GM06990 (cell line): Measurements from ENCODE around the gene KRT72.

Source experiments
- DNase-seq: peaks from one replicate; pipeline ENCODE4 v3.0.0-alpha.2; 2011; ENCODE audit not compliant: insufficient read length; ENCODE audit errors: extremely low read depth
- H3K27me3 ChIP-seq: replicated peaks from 2 replicates; pipeline ENCODE4 v1.6.0; 2011; ENCODE audit warnings: low read length; ENCODE audit not compliant: control insufficient read depth, insufficient read depth
- H3K36me3 ChIP-seq: 2 replicates; pipeline ENCODE4 v1.5.1; 2011; ENCODE audit warnings: low read length; ENCODE audit not compliant: control insufficient read depth, insufficient read depth
- H3K4me3 ChIP-seq: replicated peaks from 2 replicates; pipeline ENCODE4 v1.5.1; 2011; ENCODE audit warnings: low read depth, mild to moderate bottlenecking, control low read depth, low read length
- TF ChIP-seq, protein P1 (sequence below): IDR thresholded peaks from 2 replicates; pipeline ENCODE4 v1.5.1; 2011; ENCODE audit warnings: low read length, control low read depth, mild to moderate bottlenecking, inconsistent platforms; ENCODE audit not compliant: insufficient read depth, poor library complexity, severe bottlenecking

Gene KRT72

GRCh38 chr12:52630008-52630500 lies 28.8 kb upstream of the KRT72 start:
- TF ChIP-seq, protein P1, sequence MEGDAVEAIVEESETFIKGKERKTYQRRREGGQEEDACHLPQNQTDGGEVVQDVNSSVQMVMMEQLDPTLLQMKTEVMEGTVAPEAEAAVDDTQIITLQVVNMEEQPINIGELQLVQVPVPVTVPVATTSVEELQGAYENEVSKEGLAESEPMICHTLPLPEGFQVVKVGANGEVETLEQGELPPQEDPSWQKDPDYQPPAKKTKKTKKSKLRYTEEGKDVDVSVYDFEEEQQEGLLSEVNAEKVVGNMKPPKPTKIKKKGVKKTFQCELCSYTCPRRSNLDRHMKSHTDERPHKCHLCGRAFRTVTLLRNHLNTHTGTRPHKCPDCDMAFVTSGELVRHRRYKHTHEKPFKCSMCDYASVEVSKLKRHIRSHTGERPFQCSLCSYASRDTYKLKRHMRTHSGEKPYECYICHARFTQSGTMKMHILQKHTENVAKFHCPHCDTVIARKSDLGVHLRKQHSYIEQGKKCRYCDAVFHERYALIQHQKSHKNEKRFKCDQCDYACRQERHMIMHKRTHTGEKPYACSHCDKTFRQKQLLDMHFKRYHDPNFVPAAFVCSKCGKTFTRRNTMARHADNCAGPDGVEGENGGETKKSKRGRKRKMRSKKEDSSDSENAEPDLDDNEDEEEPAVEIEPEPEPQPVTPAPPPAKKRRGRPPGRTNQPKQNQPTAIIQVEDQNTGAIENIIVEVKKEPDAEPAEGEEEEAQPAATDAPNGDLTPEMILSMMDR: no peak
- no peaks in the 10 kb centered on the region for H3K36me3 ChIP-seq
- H3K27me3 ChIP-seq: no peaks in the 10 kb centered on the region; the same call in none of the 2 replicates
- H3K4me3 ChIP-seq: no peak overlapping the region
- DNase-seq: no peak

- Histone ChIP-seq H3K27me3 (no peaks in the 10 kb centered on the region; the same call in none of the 2 replicates), H3K4me3 (no peak overlapping the region), H3K36me3 (no peaks in the 10 kb centered on the region)
- TF ChIP-seq, protein P1: no peak
- DNase-seq: no peak
Measured at GRCh38 chr12:52629281-52630007, 28.2 kb upstream of the KRT72 start.

- DNase-seq: no peak
- Histone ChIP-seq H3K4me3 (no peak overlapping the region), H3K36me3 (no peaks in the 10 kb centered on the region), H3K27me3 (no peaks in the 10 kb centered on the region; the same call in none of the 2 replicates)
- TF ChIP-seq, protein P1: no peak
Measured at GRCh38 chr12:52628841-52629240, 27.6 kb upstream of the KRT72 start.

DNA sequence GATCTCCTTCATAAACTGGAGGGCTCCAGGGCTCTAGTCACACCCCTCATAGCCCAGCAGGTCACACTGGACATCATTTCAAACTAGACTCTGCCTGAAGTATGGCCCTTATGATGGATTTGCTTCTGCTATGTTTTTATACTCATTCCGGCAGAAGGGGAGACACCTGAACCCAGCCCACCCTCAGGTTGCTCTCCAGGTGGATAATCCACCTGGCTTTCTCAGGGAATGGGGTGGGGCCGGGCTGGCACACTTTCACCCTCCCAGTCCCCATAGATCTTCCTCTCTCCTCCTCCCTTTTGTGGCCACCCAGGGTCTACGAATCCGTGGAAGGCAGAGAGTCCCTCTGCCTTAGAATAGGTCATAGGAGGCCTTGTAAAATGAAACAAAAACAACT lies 26.8 kb upstream of the KRT72 start:
- TF ChIP-seq, protein P1: no peak
- Histone ChIP-seq H3K4me3 (no peak overlapping the region), H3K27me3 (no peaks in the 10 kb centered on the region; the same call in none of the 2 replicates), H3K36me3 (no peaks in the 10 kb centered on the region)
- no peak for DNase-seq

DNA sequence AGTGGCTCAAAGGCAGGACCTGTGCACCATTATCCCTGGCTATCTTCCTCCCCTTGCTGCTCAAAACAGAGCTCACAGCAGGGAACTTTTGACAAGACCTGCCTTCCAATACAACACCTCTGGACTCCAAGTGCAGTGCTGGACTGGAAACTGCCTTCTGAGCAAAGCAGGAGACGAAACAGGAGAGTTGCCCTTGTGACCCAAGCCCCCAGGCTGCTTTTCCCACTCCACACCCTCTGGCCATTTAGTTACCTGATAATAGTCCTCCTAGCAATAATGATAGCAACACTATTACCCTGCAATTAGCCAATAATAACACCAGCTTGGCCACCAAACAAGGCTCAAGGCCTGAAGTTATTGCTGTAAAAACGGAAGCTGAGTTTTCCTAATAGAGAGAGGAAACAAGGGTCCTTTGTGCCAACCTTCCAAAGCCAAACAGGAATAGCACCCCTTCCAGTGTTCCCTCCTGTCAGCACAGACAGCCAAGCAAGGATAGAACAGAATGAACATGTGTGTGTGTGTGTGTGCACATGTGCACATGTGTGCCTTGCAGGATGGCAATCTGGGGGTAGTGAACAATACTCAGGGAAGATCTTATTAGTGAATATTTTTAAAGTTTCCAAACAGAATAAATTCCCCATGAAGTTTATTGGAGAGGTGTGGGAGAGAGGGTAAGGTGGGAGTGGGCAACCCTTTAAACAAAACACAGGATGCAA lies 26.3 kb upstream of the KRT72 start:
- TF ChIP-seq, protein P1: no peak
- Histone ChIP-seq H3K36me3 (no peaks in the 10 kb centered on the region), H3K4me3 (no peak overlapping the region), H3K27me3 (no peaks in the 10 kb centered on the region; the same call in none of the 2 replicates)
- no peak for DNase-seq
